Peyer's patch (tissue), 4 donors: Measurements from ENCODE around the gene HNRNPA3.
"Not testable (repeated sequence)": the region's sequence is repeated elsewhere in the genome, so short reads cannot be mapped to it uniquely, and the experiment has no call there.

ENCODE experiments used
- POLR2A ChIP-seq, 2 donors: fragments of 450-650 bp; IDR thresholded peaks; one replicate each; pipeline ENCODE4 v1.5.1; 2017; ENCODE audit warnings: antibody characterized with exemption in 2 of 2, mild to moderate bottlenecking in 2 of 2, moderate library complexity in 2 of 2
- TF ChIP-seq, protein P1 (sequence below), 6 experiments: fragments of 450-650 bp in 4 of 6; fragments of 200-600 bp in 2 of 6; sonication (generic) in 1 of 6; IDR thresholded peaks; one replicate each; pipeline ENCODE4 v1.5.1; 2017 to 2019; ENCODE audit warnings: antibody characterized with exemption in 6 of 6, mild to moderate bottlenecking in 3 of 6, moderate library complexity in 1 of 6

DNA sequence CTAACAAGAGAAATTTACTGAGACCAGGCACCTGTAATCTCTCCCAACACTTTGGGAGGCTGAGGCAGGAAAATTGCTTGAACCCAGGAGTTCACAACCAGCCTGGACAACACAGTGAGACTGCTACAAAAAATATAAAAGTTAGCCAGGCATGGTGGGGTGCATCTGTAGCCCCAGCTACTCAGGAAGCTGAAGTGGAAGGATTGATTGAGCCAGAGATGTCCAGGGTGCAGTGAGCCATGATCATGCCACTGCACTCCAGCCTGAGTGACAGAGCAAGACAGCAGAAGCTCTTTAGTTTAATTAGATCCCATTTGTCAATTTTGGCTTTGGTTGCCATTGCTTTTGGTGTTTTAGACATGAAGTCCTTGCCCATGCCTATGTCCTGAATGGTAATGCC lies 32.9 kb upstream of the HNRNPA3 start:
- TF ChIP-seq, protein P1, sequence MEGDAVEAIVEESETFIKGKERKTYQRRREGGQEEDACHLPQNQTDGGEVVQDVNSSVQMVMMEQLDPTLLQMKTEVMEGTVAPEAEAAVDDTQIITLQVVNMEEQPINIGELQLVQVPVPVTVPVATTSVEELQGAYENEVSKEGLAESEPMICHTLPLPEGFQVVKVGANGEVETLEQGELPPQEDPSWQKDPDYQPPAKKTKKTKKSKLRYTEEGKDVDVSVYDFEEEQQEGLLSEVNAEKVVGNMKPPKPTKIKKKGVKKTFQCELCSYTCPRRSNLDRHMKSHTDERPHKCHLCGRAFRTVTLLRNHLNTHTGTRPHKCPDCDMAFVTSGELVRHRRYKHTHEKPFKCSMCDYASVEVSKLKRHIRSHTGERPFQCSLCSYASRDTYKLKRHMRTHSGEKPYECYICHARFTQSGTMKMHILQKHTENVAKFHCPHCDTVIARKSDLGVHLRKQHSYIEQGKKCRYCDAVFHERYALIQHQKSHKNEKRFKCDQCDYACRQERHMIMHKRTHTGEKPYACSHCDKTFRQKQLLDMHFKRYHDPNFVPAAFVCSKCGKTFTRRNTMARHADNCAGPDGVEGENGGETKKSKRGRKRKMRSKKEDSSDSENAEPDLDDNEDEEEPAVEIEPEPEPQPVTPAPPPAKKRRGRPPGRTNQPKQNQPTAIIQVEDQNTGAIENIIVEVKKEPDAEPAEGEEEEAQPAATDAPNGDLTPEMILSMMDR (IDR thresholded peaks at IDR 0.05), result not testable (repeated sequence)
- TF ChIP-seq POLR2A (IDR thresholded peaks at IDR 0.05), result not testable (repeated sequence)
